HCT116 (cell line): ENCODE measurements around the gene ADGRD1.
"Not testable (repeated sequence)": the region's sequence is repeated elsewhere in the genome, so short reads cannot be mapped to it uniquely, and the experiment has no call there.

Experiments
- CEBPB ChIP-seq: IDR thresholded peaks from 2 replicates; pipeline ENCODE4 v1.6.1; 2012; ENCODE audit warnings: low read depth
- EZH2 ChIP-seq: fragments of 200-600 bp; sonication (generic); IDR thresholded peaks from 2 replicates; pipeline ENCODE4 v1.6.1; 2017; ENCODE audit warnings: antibody characterized with exemption, mixed run types
- EZH2phosphoT487 ChIP-seq: fragments of 200-600 bp; IDR thresholded peaks from 2 replicates; pipeline ENCODE4 v1.6.1; 2018; ENCODE audit warnings: antibody characterized with exemption, borderline replicate concordance
- POLR2A ChIP-seq: IDR thresholded peaks from 2 replicates; pipeline ENCODE4 v1.7.0; 2011; ENCODE audit warnings: borderline replicate concordance; ENCODE audit not compliant: insufficient read depth, insufficient read length; ENCODE audit errors: extremely low read depth
- POLR2AphosphoS5 ChIP-seq: IDR thresholded peaks from 2 replicates; pipeline ENCODE4 v1.6.1; 2011; ENCODE audit warnings: mild to moderate bottlenecking, low read depth, low read length, moderate library complexity
- SIN3A ChIP-seq: IDR thresholded peaks from 2 replicates; pipeline ENCODE4 v1.6.1; 2012; ENCODE audit warnings: low read depth
- SP1 ChIP-seq: IDR thresholded peaks from 2 replicates; pipeline ENCODE4 v1.6.1; 2012; ENCODE audit warnings: low read depth
- SRF ChIP-seq: IDR thresholded peaks from 2 replicates; pipeline ENCODE4 v1.6.1; 2012; ENCODE audit warnings: low read depth
- TCF7L2 ChIP-seq: IDR thresholded peaks from 2 replicates; pipeline ENCODE4 v1.7.0; 2011; ENCODE audit warnings: borderline replicate concordance, inconsistent platforms; ENCODE audit not compliant: insufficient read depth, insufficient read length; ENCODE audit errors: extremely low read depth
- ZFX ChIP-seq: fragments of 450-650 bp; IDR thresholded peaks from 2 replicates; pipeline ENCODE4 v1.6.1; 2017
- ZNF274 ChIP-seq: fragments of 200-500 bp; sonication (Bioruptor generic); IDR thresholded peaks from 2 replicates; pipeline ENCODE4 v1.6.1; 2014; ENCODE audit warnings: mild to moderate bottlenecking, low read depth, low read length, inconsistent platforms
- TF ChIP-seq, protein P1 (sequence below), 3 experiments: fragments of 200-600 bp in 1 of 3; sonication (generic) in 1 of 3; IDR thresholded peaks in 2 of 3; conservative IDR thresholded peaks in 1 of 3; 2 replicates each; pipeline ENCODE4 v1.5.1; 2012 to 2017; ENCODE audit warnings: low read depth in 2 of 3, low read length in 2 of 3, antibody characterized with exemption in 1 of 3, borderline replicate concordance in 1 of 3, control low read depth in 1 of 3, mild to moderate bottlenecking in 1 of 3, mixed read lengths in 1 of 3, mixed run types in 1 of 3, moderate library complexity in 1 of 3; ENCODE audit not compliant: insufficient read depth in 1 of 3
- TF ChIP-seq, protein P2 (sequence below): IDR thresholded peaks from 2 replicates; pipeline ENCODE4 v1.6.1; 2012

DNA sequence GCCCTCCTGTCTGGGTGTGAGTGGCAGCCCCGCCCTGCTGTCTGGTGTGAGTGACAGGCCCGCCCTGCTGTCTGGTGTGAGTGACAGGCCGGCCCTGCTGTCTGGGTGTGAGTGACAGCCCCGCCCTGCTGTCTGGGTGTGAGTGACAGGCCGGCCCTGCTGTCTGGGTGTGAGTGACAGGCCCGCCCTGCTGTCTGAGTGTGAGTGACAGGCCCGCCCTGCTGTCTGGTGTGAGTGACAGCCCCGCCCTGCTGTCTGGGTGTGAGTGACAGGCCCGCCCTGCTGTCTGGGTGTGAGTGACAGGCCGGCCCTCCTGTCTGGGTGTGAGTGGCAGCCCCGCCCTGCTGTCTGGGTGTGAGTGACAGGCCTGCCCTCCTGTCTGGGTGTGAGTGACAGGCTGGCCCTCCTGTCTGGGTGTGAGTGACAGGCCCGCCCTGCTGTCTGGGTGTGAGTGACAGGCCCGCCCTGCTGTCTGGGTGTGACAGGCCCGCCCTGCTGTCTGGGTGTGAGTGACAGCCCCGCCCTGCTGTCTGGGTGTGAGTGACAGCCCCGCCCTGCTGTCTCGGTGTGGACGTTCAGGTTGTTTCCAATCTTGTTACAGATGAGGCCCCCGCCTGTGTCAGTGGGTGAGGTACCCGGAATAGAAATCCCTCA is 175.4 kb downstream of the ADGRD1 start:
- TF ChIP-seq, protein P1, sequence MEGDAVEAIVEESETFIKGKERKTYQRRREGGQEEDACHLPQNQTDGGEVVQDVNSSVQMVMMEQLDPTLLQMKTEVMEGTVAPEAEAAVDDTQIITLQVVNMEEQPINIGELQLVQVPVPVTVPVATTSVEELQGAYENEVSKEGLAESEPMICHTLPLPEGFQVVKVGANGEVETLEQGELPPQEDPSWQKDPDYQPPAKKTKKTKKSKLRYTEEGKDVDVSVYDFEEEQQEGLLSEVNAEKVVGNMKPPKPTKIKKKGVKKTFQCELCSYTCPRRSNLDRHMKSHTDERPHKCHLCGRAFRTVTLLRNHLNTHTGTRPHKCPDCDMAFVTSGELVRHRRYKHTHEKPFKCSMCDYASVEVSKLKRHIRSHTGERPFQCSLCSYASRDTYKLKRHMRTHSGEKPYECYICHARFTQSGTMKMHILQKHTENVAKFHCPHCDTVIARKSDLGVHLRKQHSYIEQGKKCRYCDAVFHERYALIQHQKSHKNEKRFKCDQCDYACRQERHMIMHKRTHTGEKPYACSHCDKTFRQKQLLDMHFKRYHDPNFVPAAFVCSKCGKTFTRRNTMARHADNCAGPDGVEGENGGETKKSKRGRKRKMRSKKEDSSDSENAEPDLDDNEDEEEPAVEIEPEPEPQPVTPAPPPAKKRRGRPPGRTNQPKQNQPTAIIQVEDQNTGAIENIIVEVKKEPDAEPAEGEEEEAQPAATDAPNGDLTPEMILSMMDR (IDR thresholded peaks at IDR 0.05 in 2 of 3, conservative IDR thresholded peaks at IDR 0.05 in 1 of 3; ENCODE audit: borderline replicate concordance in 1 of 3, insufficient read depth in 1 of 3, low read depth in 2 of 3, low read length in 2 of 3), result not testable (repeated sequence)
- TF ChIP-seq EZH2phosphoT487, POLR2AphosphoS5, POLR2A, SP1, CEBPB, EZH2, ZFX, SRF, ZNF274, TCF7L2, SIN3A: not testable (repeated sequence)
- TF ChIP-seq, protein P2, sequence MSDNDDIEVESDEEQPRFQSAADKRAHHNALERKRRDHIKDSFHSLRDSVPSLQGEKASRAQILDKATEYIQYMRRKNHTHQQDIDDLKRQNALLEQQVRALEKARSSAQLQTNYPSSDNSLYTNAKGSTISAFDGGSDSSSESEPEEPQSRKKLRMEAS, result not testable (repeated sequence)
